ENCODE data around the gene LRIF1. TPM values are rescaled to one million over a fixed set of nuclear protein-coding genes. Genes with fewer than 3 reads are reported as not detected.

Gene LRIF1
- total and polyA plus RNA-seq, 2 of the 4 experiments (the other 2 are of a cell fraction): 5.4 to 6.8 TPM

DNA sequence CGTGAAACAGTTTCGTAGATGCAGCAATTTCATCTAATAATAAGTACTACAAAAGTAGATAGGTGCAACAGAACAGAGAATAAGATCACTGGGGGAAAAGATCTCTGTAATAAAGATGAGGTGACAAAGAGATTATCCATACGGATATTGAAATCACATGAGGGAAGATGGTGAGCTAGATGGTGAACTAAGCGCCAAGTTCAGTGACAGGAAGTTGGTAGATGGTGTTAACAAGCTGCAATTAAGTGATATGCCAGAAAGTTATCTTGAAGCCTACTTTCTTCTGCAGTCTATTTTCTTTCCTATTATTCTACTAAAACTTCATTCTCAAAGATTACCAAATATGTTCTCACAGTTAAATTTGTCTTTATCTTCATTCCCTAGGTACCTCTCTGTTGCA, 7.1 kb downstream of the LRIF1 start:
- in situ Hi-C loops (cut with MboI; ENCODE audit: low sequenced_read_pairs): no loop called here
- ATAC-seq (ENCODE audit: low read depth): no peak

More for the DNA sequence above, 7.1 kb downstream of the LRIF1 start:
- Histone ChIP-seq H3K79me1 (ENCODE audit: low read depth in 1 of 2, low read length in 2 of 2) (peaks cover 6 to 18% of the 10 kb centered on the region in 2 experiments), H3K9me3 (ENCODE audit: control insufficient read depth, insufficient read depth, low read length) (no peaks in the 10 kb centered on the region), H4K91ac (ENCODE audit: insufficient read depth, low read depth, low read length) (no peak overlapping the region), H2BK5ac (ENCODE audit: low read depth, low read length, poor library complexity, severe bottlenecking) (no peak overlapping the region), H4K8ac (ENCODE audit: low read depth in 2 of 2, low read length in 2 of 2) (no peak overlapping the region), H4K5ac (ENCODE audit: low read depth, low read length) (no peak overlapping the region), H3K9me1 (ENCODE audit: insufficient read depth, low read length) (no peaks in the 10 kb centered on the region; the same call in 1 of the 2 replicates), H2BK15ac (ENCODE audit: low read depth, low read length) (no peak overlapping the region), H3K36me3 (ENCODE audit: control insufficient read depth, insufficient read depth, low read length) (peaks cover 7% of the 10 kb centered on the region), H3K4me3 (ENCODE audit: insufficient read depth, low read depth, low read length) (no peak overlapping the region), H4K20me1 (ENCODE audit: insufficient read depth, low read length) (peaks cover 9% of the 10 kb centered on the region; the same call in 1 of the 2 replicates), H3K27ac (ENCODE audit: insufficient read depth, low read length) (no peak overlapping the region), H3K18ac (ENCODE audit: low read depth, low read length) (no peak overlapping the region), H2BK20ac (ENCODE audit: low read depth, low read length) (no peak overlapping the region), H3K23ac (ENCODE audit: low read depth, low read length) (no peak overlapping the region), H2BK120ac (ENCODE audit: low read depth, low read length) (no peak overlapping the region), H3K4me1 (ENCODE audit: control insufficient read depth, insufficient read depth, low read length) (no peaks in the 10 kb centered on the region), H3K4me2 (ENCODE audit: low read depth, low read length) (no peak overlapping the region), H3K4ac (ENCODE audit: low read depth, low read length) (no peak overlapping the region), H2AK9ac (replicated peaks; ENCODE audit: low read depth, low read length, poor library complexity) (no peak overlapping the region), H2AK5ac (ENCODE audit: low read depth, low read length) (no peak overlapping the region), H2AFZ (replicated peaks; ENCODE audit: low read length, poor library complexity) (no peak overlapping the region), H3K9ac (ENCODE audit: low read depth, low read length) (no peak overlapping the region), H3K56ac (ENCODE audit: extremely low read depth, insufficient read depth, low read length) (no peak overlapping the region), H3K27me3 (ENCODE audit: control insufficient read depth, insufficient read depth, low read length) (no peaks in the 10 kb centered on the region), H3K14ac (replicated peaks; ENCODE audit: low read depth, low read length) (no peak overlapping the region)
- dilution Hi-C loops (cut with HindIII; ENCODE audit: low sequenced_read_pairs, unreplicated experiment): no loop called here
- TF ChIP-seq MXI1 (IDR thresholded peaks at IDR 0.05; ENCODE audit: borderline replicate concordance, low read depth, low read length): no peak
- no CpG with 5 or more reads among the region's 4 CpGs for WGBS, 2 experiments (ENCODE audit: extremely low coverage in 2 of 2, insufficient read length in 1 of 2)
- BruUV-seq (replicated peaks): no TSS peak
- no peak for DNase-seq
- POLR2A ChIA-PET (ENCODE audit: unreplicated experiment): no interaction called here
- CTCF ChIA-PET: no interaction called here
- intact Hi-C loops (cut with micrococcal nuclease): no loop called here
